GM13976 (cell line): ENCODE measurements around the gene PADI4.

Experiments
- DNase-seq: peaks from one replicate; pipeline ENCODE4 v3.0.0; 2012; ENCODE audit warnings: low spot score
- CTCF ChIP-seq: IDR thresholded peaks from 2 replicates; pipeline ENCODE4 v1.5.1; 2012; ENCODE audit warnings: borderline replicate concordance, mild to moderate bottlenecking; ENCODE audit not compliant: insufficient read depth; ENCODE audit errors: extremely low read depth, missing control alignments, control extremely low read depth
- in situ Hi-C: fragments of 300-500 bp; cut with MboI; formaldehyde crosslinking; loops from one replicate; pipeline ENCODE4 v1.12.0; 2022; ENCODE audit warnings: low sequenced_read_pairs, mixed read lengths, inconsistent platforms; ENCODE audit not compliant: unreplicated experiment

Gene PADI4

GRCh38 chr1:17308593-17308992 lies 596 bp downstream of the PADI4 start:
- in situ Hi-C loops = no loop called here
- TF ChIP-seq CTCF = no peak
- no peak for DNase-seq

GRCh38 chr1:17309426-17310067 lies 1.6 kb downstream of the PADI4 start:
- DNase-seq = no peak
- in situ Hi-C loops = no loop called here
- TF ChIP-seq CTCF = no peak

- in situ Hi-C loops = no loop called here
- no peak for DNase-seq
- no peak for TF ChIP-seq CTCF
These were observed 2.2 kb downstream of the PADI4 start for GRCh38 chr1:17310068-17310640.

- no peak for TF ChIP-seq CTCF
- DNase-seq = no peak
- in situ Hi-C loops = no loop called here
These were observed 5.7 kb downstream of the PADI4 start for GRCh38 chr1:17313530-17314309.

- no peak for TF ChIP-seq CTCF
- in situ Hi-C loops = no loop called here
- no peak for DNase-seq
These were observed 6.5 kb downstream of the PADI4 start for GRCh38 chr1:17314491-17314971.

- in situ Hi-C loops = no loop called here
- DNase-seq = no peak
- no peak for TF ChIP-seq CTCF
These were observed 7.6 kb downstream of the PADI4 start for GRCh38 chr1:17315542-17316130.
